GM23338 (cell line): ENCODE data around the gene GFPT2. TPM values are rescaled to one million over a fixed set of nuclear protein-coding genes. Genes with fewer than 3 reads are reported as not detected.

ENCODE experiments used
- ATAC-seq: fragments of 200-7000 bp; cut with Tn5 transposase; 3 replicates; pipeline ENCODE4 v1.9.1; 2020
- DNase-seq: peaks from one replicate; pipeline ENCODE4 v3.0.0-alpha.2; 2015; ENCODE audit warnings: low spot score
- H2AFZ ChIP-seq: fragments of 200-600 bp; sonication (generic); 2 replicates; pipeline ENCODE4 v1.8.0; 2016; ENCODE audit warnings: antibody characterized with exemption, mild to moderate bottlenecking, moderate library complexity
- H3F3A ChIP-seq: fragments of 200-600 bp; sonication (generic); replicated peaks from 2 replicates; pipeline ENCODE4 v1.8.0; 2017; ENCODE audit warnings: antibody characterized with exemption, mixed run types, low read depth
- H3K27ac ChIP-seq: fragments of 200-600 bp; sonication (generic); 2 replicates; pipeline ENCODE4 v1.6.1; 2016; ENCODE audit warnings: low read depth
- H3K27me3 ChIP-seq: fragments of 200-600 bp; sonication (generic); 2 replicates; pipeline ENCODE4 v1.8.0; 2016; ENCODE audit warnings: mild to moderate bottlenecking, mixed run types, moderate library complexity; ENCODE audit not compliant: insufficient read depth
- H3K36me3 ChIP-seq: fragments of 200-600 bp; sonication (generic); 2 replicates; pipeline ENCODE4 v1.8.0; 2016; ENCODE audit warnings: mild to moderate bottlenecking; ENCODE audit not compliant: insufficient read depth
- H3K4me1 ChIP-seq: fragments of 200-600 bp; sonication (generic); 2 replicates; pipeline ENCODE4 v1.8.0; 2016; ENCODE audit warnings: mild to moderate bottlenecking, moderate library complexity; ENCODE audit not compliant: insufficient read depth
- H3K4me2 ChIP-seq: fragments of 200-600 bp; sonication (generic); 2 replicates; pipeline ENCODE4 v1.7.1; 2017; ENCODE audit warnings: mixed run types
- H3K4me3 ChIP-seq: fragments of 200-600 bp; sonication (generic); 2 replicates; pipeline ENCODE4 v1.6.1; 2016; ENCODE audit warnings: mixed run types
- H3K79me2 ChIP-seq: fragments of 200-600 bp; sonication (generic); replicated peaks from 2 replicates; pipeline ENCODE4 v1.8.0; 2017; ENCODE audit warnings: mild to moderate bottlenecking; ENCODE audit not compliant: insufficient read depth
- H3K9me2 ChIP-seq: fragments of 200-600 bp; sonication (generic); 2 replicates; pipeline ENCODE4 v1.8.0; 2017; ENCODE audit not compliant: insufficient read depth
- H4K20me1 ChIP-seq: fragments of 200-600 bp; sonication (generic); replicated peaks from 2 replicates; pipeline ENCODE4 v1.8.0; 2017; ENCODE audit warnings: mild to moderate bottlenecking; ENCODE audit not compliant: insufficient read depth
- H3K27ac Mint-ChIP-seq: 2 replicates; pipeline ENCODE4 v1.8.0; 2020; ENCODE audit warnings: inconsistent platforms, mild to moderate bottlenecking, moderate library complexity, mixed read lengths
- H3K27me3 Mint-ChIP-seq: 3 replicates; pipeline ENCODE4 v1.8.0; 2022; ENCODE audit warnings: low read depth, mild to moderate bottlenecking, moderate library complexity, mixed read lengths, inconsistent platforms; ENCODE audit not compliant: insufficient read depth, poor library complexity
- H3K36me3 Mint-ChIP-seq: 3 replicates; pipeline ENCODE4 v1.8.0; 2021; ENCODE audit warnings: low read depth, mild to moderate bottlenecking, inconsistent platforms, moderate library complexity, mixed read lengths
- H3K4me1 Mint-ChIP-seq: 3 replicates; pipeline ENCODE4 v1.8.0; 2020; ENCODE audit warnings: mild to moderate bottlenecking, inconsistent platforms, mixed read lengths
- H3K4me3 Mint-ChIP-seq: 3 replicates; pipeline ENCODE4 v1.8.0; 2021; ENCODE audit warnings: moderate library complexity, mild to moderate bottlenecking, inconsistent platforms, mixed read lengths
- H3K9me3 Mint-ChIP-seq: 3 replicates; pipeline ENCODE4 v1.8.0; 2020; ENCODE audit warnings: moderate library complexity, mild to moderate bottlenecking, inconsistent platforms, mixed read lengths
- CREB1 ChIP-seq: fragments of 250-450 bp; sonication (Bioruptor Pico); IDR thresholded peaks from 2 replicates; pipeline ENCODE4 v1.5.0; 2020; ENCODE audit warnings: low read depth, mild to moderate bottlenecking, moderate library complexity
- CTCF ChIP-seq, 2 experiments: fragments of 200-600 bp in 1 of 2; sonication (generic) in 1 of 2; conservative IDR thresholded peaks; 2 replicates each; pipeline versions ENCODE4 v1.5.1 to v1.6.1; 2016 to 2017; ENCODE audit warnings: antibody characterized with exemption in 2 of 2, low read depth in 2 of 2, mild to moderate bottlenecking in 2 of 2, moderate library complexity in 1 of 2
- ETS1 ChIP-seq: IDR thresholded peaks from 2 replicates; pipeline ENCODE4 v1.6.1; 2016; ENCODE audit warnings: antibody characterized with exemption
- EZH2 ChIP-seq: fragments of 200-600 bp; sonication (generic); IDR thresholded peaks from one replicate; pipeline ENCODE4 v1.8.0; 2017; ENCODE audit warnings: antibody characterized with exemption, mild to moderate bottlenecking, low read depth; ENCODE audit not compliant: unreplicated experiment
- EZH2phosphoT487 ChIP-seq: fragments of 200-600 bp; sonication (generic); IDR thresholded peaks from one replicate; pipeline ENCODE4 v1.8.1; 2018; ENCODE audit warnings: antibody characterized with exemption; ENCODE audit not compliant: unreplicated experiment
- JUNB ChIP-seq: IDR thresholded peaks from one replicate; pipeline ENCODE4 v1.6.1; 2016; ENCODE audit warnings: antibody characterized with exemption; ENCODE audit not compliant: unreplicated experiment
- POLR2AphosphoS5 ChIP-seq: IDR thresholded peaks from 2 replicates; pipeline ENCODE4 v1.6.1; 2016; ENCODE audit warnings: antibody characterized with exemption, low read depth
- STAT1 ChIP-seq: IDR thresholded peaks from one replicate; pipeline ENCODE4 v1.6.1; 2016; ENCODE audit warnings: antibody characterized with exemption; ENCODE audit not compliant: unreplicated experiment
- ZNF114 ChIP-seq: fragments of 250-450 bp; sonication (Bioruptor Pico); IDR thresholded peaks from 2 replicates; pipeline ENCODE4 v1.5.0; 2020; ENCODE audit warnings: mild to moderate bottlenecking, moderate library complexity
- ZNF331 ChIP-seq: fragments of 250-450 bp; sonication (Bioruptor Pico); IDR thresholded peaks from 2 replicates; pipeline ENCODE4 v1.5.0; 2020; ENCODE audit warnings: low read depth, mild to moderate bottlenecking, moderate library complexity
- polyA plus RNA-seq: library from polyadenylated mRNA; unstranded; fragments of >200 nt; fragmentation: Nextera tagmentation; extraction: Ambion mirVana; gene quantifications from 2 replicates; pipeline ENCODE4 v1.2.1, GENCODE V29; 2016
- total RNA-seq: library from RNA; depleted of rRNA; stranded (reverse); fragments of >200 nt; shearing (Covaris generic); gene quantifications from 2 replicates; pipeline ENCODE4 v1.2.3, GENCODE V29; 2014
- TF ChIP-seq, protein P1 (sequence below): IDR thresholded peaks from one replicate; pipeline ENCODE4 v1.6.1; 2018; ENCODE audit warnings: antibody characterized with exemption; ENCODE audit not compliant: unreplicated experiment

Gene GFPT2
- total and polyA plus RNA-seq, 2 experiments from 2014 or later = 82.6 to 120 TPM

DNA sequence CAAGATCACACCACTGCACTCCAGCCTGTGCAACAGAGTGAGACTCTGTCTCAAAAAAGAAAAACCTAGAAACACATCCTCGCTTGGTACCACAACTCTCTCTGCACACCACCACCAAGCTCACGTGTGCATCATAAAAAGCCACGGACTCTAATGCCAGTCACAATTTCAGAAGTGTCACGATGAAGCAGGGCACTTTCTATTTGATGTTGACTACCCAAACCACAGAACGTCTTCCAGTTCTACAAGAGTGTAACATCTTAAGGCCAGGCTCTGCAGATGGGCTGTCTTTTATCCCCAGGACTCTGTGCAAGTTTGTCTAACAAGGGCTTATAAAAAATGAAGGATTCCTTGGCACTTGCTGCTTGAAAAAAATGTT is 22.9 kb downstream of the GFPT2 start (continued):
- TF ChIP-seq EZH2phosphoT487 = no peak
- TF ChIP-seq JUNB = no peak
- TF ChIP-seq ETS1 = no peak
- TF ChIP-seq STAT1 = no peak
- no peak for TF ChIP-seq ZNF331

DNA sequence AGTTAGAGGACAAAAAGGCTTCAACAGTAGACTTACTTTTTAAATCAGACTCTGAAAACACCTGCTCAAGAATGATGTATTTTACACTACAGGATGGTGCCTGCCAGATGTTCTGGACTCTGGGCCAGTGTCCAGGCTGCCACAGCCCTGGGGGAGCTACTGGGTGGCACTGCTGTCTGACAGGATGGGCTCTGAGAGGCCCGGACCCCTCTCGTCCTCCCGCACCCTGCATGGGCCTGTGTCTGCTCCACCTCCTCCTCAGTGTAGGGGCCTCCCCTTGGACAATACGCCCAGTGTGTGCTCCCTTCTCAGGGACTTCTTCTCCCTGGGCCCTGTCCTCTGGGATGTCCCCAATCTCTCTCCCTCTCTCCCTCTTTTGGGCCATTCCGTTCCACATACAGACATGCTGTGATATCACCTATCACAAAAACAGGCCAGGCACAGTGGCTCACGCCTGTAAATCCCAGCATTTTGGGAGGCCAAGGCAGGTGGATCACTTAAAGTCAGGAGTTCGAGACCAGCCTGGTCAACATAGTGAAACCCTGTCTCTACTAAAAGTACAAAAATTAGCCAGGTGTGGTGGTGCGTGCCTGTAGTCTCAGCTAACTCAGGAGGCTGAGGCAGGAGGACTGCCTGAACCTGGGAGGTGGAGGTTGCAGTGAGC is 23.4 kb downstream of the GFPT2 start:
- peaks cover 25% of the 10 kb centered on the region for H3K27me3 Mint-ChIP-seq
- H3K36me3 ChIP-seq = peaks cover 56% of the 10 kb centered on the region

More for the DNA sequence above, 23.4 kb downstream of the GFPT2 start:
- Histone ChIP-seq H3K4me1 (peaks cover 15% of the 10 kb centered on the region), H3K9me2 (no peaks in the 10 kb centered on the region), H3K27ac (peak overlapping the region; percentile 99), H3K4me3 (no peak overlapping the region), H3K27me3 (no peaks in the 10 kb centered on the region), H3K79me2 (peaks cover 6% of the 10 kb centered on the region; the same call in 1 of the 2 replicates), H3F3A (peaks cover 37% of the 10 kb centered on the region), H4K20me1 (no peaks in the 10 kb centered on the region), H2AFZ (no peak overlapping the region), H3K4me2 (no peak overlapping the region)
- ATAC-seq (no peak), DNase-seq (no peak)
- peaks cover 32% of the 10 kb centered on the region for H3K4me1 Mint-ChIP-seq
- H3K27ac Mint-ChIP-seq = peak overlapping the region; percentile 97
- no peak; the same call in 1 of the 2 replicates for TF ChIP-seq POLR2AphosphoS5
- no peak for TF ChIP-seq ETS1
- no peak for TF ChIP-seq STAT1
- TF ChIP-seq EZH2phosphoT487 = no peak
- TF ChIP-seq EZH2 = no peak
- no peak for TF ChIP-seq ZNF114 (CRISPR knock-in tag)
- TF ChIP-seq JUNB = no peak
- no peak for TF ChIP-seq CTCF (conservative IDR thresholded peaks at IDR 0.05; ENCODE audit: low read depth in 2 of 2)
- no peak for TF ChIP-seq CREB1 (CRISPR knock-in tag)
- TF ChIP-seq, protein P1, sequence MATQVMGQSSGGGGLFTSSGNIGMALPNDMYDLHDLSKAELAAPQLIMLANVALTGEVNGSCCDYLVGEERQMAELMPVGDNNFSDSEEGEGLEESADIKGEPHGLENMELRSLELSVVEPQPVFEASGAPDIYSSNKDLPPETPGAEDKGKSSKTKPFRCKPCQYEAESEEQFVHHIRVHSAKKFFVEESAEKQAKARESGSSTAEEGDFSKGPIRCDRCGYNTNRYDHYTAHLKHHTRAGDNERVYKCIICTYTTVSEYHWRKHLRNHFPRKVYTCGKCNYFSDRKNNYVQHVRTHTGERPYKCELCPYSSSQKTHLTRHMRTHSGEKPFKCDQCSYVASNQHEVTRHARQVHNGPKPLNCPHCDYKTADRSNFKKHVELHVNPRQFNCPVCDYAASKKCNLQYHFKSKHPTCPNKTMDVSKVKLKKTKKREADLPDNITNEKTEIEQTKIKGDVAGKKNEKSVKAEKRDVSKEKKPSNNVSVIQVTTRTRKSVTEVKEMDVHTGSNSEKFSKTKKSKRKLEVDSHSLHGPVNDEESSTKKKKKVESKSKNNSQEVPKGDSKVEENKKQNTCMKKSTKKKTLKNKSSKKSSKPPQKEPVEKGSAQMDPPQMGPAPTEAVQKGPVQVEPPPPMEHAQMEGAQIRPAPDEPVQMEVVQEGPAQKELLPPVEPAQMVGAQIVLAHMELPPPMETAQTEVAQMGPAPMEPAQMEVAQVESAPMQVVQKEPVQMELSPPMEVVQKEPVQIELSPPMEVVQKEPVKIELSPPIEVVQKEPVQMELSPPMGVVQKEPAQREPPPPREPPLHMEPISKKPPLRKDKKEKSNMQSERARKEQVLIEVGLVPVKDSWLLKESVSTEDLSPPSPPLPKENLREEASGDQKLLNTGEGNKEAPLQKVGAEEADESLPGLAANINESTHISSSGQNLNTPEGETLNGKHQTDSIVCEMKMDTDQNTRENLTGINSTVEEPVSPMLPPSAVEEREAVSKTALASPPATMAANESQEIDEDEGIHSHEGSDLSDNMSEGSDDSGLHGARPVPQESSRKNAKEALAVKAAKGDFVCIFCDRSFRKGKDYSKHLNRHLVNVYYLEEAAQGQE = no peak
- peak overlapping the region; percentile 17; the same call in 1 of the 3 replicates for H3K4me3 Mint-ChIP-seq
- H3K36me3 Mint-ChIP-seq = peaks cover 96% of the 10 kb centered on the region
- peaks cover 4% of the 10 kb centered on the region; the same call in 2 of the 3 replicates for H3K9me3 Mint-ChIP-seq
